Calu3 (cell line): ENCODE data around the gene WNT5A. TPM values are rescaled to one million over a fixed set of nuclear protein-coding genes. Genes with fewer than 3 reads are reported as not detected.

Source experiments
- BruUV-seq: library from RNA; stranded (reverse); fragments of 400-500 nt; replicated peaks from 2 replicates; lab custom pipeline; 2021; lab: Mats Ljungman, UMichigan
- CTCF ChIA-PET: fragments of 300-600 bp; sonication (Branson Sonifier 250); formaldehyde crosslinking; loops from one replicate; lab custom pipeline; 2022; ENCODE audit warnings: antibody characterized with exemption; lab: Charles Lee
- DNase-seq: peaks from one replicate; pipeline ENCODE4 v3.0.0; 2022
- H3K27ac Mint-ChIP-seq: one replicate; pipeline ENCODE4 v1.8.0; 2022; ENCODE audit warnings: mixed read lengths; ENCODE audit not compliant: unreplicated experiment
- H3K27me3 Mint-ChIP-seq: one replicate; pipeline ENCODE4 v1.8.0; 2022; ENCODE audit warnings: mixed read lengths; ENCODE audit not compliant: unreplicated experiment
- H3K36me3 Mint-ChIP-seq: one replicate; pipeline ENCODE4 v1.8.0; 2022; ENCODE audit warnings: mild to moderate bottlenecking, moderate library complexity, mixed read lengths; ENCODE audit not compliant: insufficient read depth, unreplicated experiment
- H3K4me1 Mint-ChIP-seq: one replicate; pipeline ENCODE4 v1.8.0; 2022; ENCODE audit warnings: mild to moderate bottlenecking, low read depth, mixed read lengths; ENCODE audit not compliant: unreplicated experiment
- H3K4me3 Mint-ChIP-seq: one replicate; pipeline ENCODE4 v1.8.0; 2022; ENCODE audit warnings: mild to moderate bottlenecking, low read depth, moderate library complexity, mixed read lengths; ENCODE audit not compliant: unreplicated experiment
- H3K9me3 Mint-ChIP-seq: one replicate; pipeline ENCODE4 v1.8.0; 2022; ENCODE audit warnings: low read depth, mixed read lengths; ENCODE audit not compliant: unreplicated experiment
- CTCF ChIP-seq: fragments of 200-600 bp; IDR thresholded peaks from one replicate; pipeline ENCODE4 v1.8.0; 2022; ENCODE audit warnings: antibody characterized with exemption; ENCODE audit not compliant: unreplicated experiment
- intact Hi-C: fragments of 100-400 bp; cut with micrococcal nuclease; formaldehyde crosslinking; loops from one replicate; pipeline ENCODE4 v1.10.0; 2022; ENCODE audit not compliant: unreplicated experiment
- total RNA-seq: library from RNA; stranded (reverse); gene quantifications from 2 replicates; pipeline ENCODE4 v1.2.3, GENCODE V29; 2022

WNT5A gene
- total RNA-seq, 1 experiment from 2014 or later, result 0.14 TPM

GRCh38 chr3:55459838-55460237, 27.3 kb downstream of the WNT5A start:
- no peaks in the 10 kb centered on the region for H3K27me3 Mint-ChIP-seq
- BruUV-seq, result no TSS peak
- no peaks in the 10 kb centered on the region for H3K36me3 Mint-ChIP-seq
- no peak for TF ChIP-seq CTCF
- no peaks in the 10 kb centered on the region for H3K4me1 Mint-ChIP-seq
- DNase-seq, result no peak
- H3K27ac Mint-ChIP-seq, result no peak overlapping the region
- H3K9me3 Mint-ChIP-seq, result peaks cover 3% of the 10 kb centered on the region
- CTCF ChIA-PET, result no interaction called here
- no peak overlapping the region for H3K4me3 Mint-ChIP-seq
- intact Hi-C loops, result no loop called here

- Mint-ChIP-seq H3K27ac (no peak overlapping the region), H3K4me3 (no peak overlapping the region), H3K9me3 (peaks cover 5% of the 10 kb centered on the region), H3K4me1 (no peaks in the 10 kb centered on the region), H3K36me3 (no peaks in the 10 kb centered on the region), H3K27me3 (no peaks in the 10 kb centered on the region)
- intact Hi-C loops, result no loop called here
- TF ChIP-seq CTCF, result no peak
- CTCF ChIA-PET, result no interaction called here
- no TSS peak for BruUV-seq
- DNase-seq, result no peak
Observed at GRCh38 chr3:55458181-55458790, 28.8 kb downstream of the WNT5A start.

- DNase-seq, result no peak
- TF ChIP-seq CTCF, result no peak
- no TSS peak for BruUV-seq
- no peaks in the 10 kb centered on the region for H3K27me3 Mint-ChIP-seq
- H3K4me1 Mint-ChIP-seq, result no peaks in the 10 kb centered on the region
- intact Hi-C loops, result no loop called here
- CTCF ChIA-PET, result no interaction called here
- no peaks in the 10 kb centered on the region for H3K36me3 Mint-ChIP-seq
- peaks cover 5% of the 10 kb centered on the region for H3K9me3 Mint-ChIP-seq
- H3K27ac Mint-ChIP-seq, result no peak overlapping the region
- H3K4me3 Mint-ChIP-seq, result no peak overlapping the region
Observed at GRCh38 chr3:55455915-55456314, 31.2 kb downstream of the WNT5A start.

GRCh38 chr3:55454611-55455010, 32.5 kb downstream of the WNT5A start:
- Mint-ChIP-seq H3K9me3 (peaks cover 2% of the 10 kb centered on the region), H3K4me1 (no peaks in the 10 kb centered on the region), H3K27ac (no peak overlapping the region), H3K36me3 (no peaks in the 10 kb centered on the region), H3K4me3 (no peak overlapping the region), H3K27me3 (no peaks in the 10 kb centered on the region)
- no peak for TF ChIP-seq CTCF
- no TSS peak for BruUV-seq
- intact Hi-C loops, result no loop called here
- CTCF ChIA-PET, result no interaction called here
- no peak for DNase-seq
